Measurements from ENCODE around the gene ZNF800.

The ZNF800 gene

DNA sequence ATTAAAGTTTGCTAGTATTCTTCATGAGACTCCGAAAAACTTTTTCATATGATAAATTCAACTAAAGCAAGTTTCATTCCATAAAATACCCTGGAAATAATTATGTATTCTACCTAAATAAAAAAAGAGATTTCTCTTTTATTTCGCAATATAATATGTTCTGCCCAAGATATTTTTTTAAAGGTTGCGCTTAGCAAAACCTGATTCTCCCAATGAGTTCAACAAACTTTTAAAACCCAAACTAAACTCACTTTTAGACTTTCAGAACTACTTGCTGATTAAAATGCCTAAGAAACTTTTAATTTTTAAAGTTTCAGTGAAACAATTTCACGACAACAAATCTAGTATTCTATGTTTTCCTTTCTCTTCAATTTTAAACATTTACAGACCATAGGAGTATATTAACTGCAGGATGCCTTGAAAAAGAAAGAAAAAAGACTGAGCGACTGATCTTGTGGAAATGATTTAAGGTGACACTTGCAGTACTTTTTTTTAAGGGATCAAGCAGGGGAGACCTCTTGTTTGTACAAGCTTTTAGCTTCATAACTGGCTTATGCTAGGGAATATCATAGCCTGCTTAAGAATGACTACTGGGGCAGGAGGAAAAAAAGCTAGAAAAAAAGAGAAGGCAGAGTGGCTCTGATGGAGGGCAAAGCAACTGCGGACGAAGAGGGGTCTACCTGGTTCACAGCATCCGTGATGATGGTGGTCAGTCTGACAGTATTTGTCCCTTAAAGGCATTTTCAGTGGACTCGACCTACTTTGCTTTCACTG, 1.5 kb downstream of the ZNF800 start:
- no peak for DNase-seq

DNA sequence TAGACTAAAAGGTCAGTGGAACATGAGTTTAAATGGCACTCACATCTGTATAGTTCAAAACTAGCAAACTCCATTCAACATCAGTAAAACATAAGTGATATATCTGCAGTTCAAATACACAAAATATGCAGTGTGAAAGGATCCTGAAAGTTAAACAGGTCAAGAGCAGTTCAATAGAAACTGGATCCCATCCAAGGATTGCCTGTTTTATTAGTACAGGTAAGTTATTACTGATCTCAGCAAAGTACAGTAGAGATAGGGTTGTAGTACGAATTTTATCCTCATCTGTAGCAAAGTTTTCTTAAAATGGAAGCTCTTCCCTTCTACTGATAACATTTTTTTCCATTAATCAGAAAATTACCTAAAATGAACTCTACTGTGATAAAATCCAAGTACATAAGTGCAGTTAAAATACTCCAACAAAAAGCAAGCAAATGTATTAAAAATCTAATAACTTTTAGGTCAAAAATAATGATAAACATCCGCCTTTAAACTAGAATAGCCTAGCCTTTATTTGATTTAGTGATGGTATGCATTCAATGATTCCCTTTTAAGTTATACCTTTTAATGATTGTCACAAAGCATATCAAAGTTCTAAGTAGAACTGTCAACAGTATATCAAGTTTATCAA, 2.2 kb downstream of the ZNF800 start:
- DNase-seq, result no peak

DNA sequence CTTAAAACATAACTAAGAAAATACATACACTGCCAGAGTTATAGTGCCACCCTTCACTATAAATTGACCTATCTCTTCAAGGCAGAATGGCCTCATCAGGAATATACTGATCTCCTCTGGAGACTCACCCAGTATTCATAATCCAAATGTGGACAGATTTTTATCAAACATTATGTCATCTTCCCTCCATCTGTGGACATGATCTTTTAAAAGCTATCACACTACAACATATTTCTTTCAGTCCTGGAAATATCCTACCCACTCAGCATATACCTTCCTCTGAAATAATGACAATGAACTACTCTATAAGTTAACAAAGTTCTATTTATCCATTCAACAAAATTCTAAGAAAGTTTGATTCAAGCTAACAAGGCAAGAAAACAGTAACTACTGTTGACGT, 3.2 kb downstream of the ZNF800 start:
- no peak for DNase-seq

DNA sequence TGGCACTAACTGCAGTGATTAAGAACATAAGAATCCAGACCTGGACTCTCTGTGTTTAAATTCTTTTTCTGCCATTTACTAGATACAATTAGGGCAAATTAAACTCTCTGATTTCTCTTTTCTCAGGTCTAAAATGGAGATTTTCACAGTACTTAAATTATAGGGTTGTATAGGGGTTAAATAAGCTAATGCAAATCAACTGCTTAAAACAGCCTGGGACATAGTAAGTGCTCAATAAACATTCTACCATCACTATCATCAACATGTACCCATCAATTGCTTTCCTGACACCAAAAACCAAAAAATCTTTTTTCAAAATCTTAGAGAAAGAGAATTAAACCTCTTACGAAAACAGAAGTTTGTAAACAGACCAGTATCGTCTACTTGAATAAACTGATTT, 4.5 kb downstream of the ZNF800 start:
- no peak for DNase-seq

DNA sequence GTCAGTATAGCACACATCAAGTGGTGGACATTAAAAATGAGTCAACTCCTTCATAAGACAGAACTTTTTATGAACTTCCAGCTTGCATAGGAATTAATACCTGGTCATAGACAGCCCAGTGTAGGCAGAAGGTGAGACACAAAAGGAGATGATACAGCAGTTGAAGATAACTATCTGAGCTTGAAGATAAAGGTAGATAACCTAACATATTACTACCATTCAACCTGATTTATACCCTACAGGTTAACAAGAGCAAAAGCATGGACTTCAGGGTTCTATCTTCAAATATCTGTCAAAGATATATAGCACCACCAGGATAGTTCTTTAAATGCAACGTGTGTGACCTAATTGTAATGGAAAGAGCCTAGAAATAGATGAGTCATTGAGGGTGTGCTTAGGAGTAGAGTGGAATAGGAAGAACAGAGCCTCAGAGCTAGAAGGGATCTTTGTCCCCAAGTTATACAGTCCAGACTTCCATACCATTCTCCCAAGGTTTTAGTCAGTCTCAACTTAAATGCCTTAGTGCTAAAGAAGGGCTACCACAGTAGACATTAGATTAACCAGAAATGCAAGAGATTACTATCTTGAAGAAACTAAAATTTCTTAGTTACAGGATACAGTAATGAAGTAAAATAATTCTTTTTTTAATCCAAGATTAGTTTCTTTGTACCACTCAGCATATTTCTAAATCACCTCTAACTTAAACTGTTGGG, 9.2 kb downstream of the ZNF800 start:
- no peak for DNase-seq

DNA sequence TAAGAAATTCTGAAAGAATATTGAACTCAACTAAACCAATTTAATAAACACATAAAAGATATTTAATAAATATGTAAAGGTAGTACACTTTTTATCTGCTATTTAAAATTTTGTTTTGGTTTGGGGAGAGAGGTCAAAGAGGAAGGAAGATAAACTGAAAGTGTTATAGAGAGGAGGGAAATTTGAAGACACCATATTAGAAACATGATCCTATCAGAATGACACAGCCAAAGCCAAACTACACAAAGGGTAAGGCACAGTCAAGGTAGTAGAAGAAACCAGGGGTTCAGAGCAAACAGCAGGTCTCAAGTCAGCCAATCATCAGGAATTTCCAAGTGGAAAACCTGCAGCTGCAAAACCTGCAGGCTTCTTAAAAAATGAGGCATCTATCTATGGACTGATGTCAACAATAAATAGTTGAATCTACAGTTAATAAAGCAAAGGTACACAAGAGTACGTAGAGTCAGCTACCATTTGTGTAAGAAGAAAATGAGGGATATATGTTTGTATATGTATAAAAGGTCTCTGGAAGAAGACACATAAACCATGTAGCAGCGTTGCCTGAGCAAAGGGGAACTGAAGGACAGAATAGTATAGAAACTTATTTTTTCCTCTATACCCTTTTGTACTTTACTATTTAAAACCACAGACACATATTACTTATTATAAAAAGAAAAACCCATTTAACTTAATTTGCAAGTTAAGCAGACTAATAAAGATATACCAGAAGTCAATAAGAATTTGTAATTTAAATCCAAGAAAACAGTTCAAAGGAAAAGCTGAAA, 10.0 kb downstream of the ZNF800 start:
- no peak for DNase-seq

DNA sequence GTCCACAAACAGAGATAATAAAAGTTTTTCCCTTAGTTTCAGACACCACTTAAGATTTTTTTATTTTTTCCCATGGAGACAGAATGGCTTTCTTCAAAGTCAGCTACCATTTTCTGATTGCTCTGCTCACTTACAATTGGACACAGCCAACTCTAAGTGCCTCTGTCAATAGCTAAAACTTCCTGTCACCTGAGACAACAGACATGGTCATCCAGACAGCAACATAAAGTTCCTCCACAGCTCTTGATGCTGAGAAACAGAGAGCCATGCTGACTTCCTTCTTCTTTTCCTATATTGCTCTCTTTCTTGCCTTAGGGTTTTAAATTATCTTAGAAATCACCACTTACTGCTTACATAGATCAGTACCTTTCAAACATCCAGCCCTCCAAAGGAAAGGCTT, 12.0 kb downstream of the ZNF800 start:
- no peak for DNase-seq

DNA sequence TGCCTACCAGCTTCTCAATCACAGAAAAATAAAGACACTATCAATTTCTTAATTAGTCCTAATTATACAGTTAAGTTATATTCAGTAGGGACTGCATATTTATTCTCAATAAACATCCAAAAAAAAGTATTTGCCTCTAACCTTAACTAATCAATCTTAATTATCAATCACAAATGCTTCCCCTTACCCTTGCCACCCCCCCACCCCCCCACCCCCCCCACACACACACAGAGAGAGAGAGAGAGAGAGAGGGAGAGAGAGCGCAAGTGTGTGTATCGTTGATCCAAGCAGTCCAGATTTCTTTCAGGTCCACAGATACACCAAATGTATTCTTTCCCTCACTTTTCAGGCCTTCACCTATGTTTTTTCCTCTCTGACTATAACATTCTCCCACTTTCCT, 12.9 kb downstream of the ZNF800 start:
- DNase-seq, result no peak

DNA sequence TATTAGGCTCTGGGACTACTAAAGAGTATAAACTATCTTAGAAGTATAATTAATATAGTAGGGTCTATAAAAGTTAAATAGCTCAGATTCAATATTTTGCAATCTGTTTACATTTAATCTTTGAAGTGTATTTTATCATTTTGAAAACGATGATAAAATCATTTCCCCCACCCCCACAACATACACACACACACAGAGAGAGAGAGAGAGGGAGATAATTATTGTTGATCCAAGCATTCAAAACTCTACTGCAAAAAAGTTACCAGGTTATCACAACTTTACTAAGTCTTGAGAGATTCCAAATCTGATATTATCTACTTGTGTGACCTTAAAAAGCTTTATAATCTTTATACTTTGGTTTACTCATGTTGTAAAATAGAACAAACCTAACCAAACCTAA, 14.0 kb downstream of the ZNF800 start:
- DNase-seq, result no peak

DNA sequence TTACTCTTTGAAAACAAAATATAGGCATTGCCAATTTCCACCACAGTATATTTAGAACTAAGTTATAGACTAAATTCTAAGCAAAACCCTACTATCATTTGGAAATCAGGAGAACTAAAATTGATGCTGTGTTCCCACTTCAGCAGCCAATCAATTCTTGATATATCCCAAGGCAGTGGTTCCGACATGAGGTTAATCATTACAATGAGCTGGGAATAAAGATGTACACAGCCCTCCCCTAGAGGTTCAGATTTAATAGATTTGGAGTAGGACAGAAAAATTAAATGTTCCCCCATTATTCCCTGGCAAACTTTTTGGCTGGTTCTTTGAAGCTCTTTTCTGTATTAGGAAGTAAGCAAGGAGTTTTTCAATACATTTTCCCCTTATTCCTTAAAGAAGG, 15.1 kb downstream of the ZNF800 start:
- DNase-seq, result no peak

DNA sequence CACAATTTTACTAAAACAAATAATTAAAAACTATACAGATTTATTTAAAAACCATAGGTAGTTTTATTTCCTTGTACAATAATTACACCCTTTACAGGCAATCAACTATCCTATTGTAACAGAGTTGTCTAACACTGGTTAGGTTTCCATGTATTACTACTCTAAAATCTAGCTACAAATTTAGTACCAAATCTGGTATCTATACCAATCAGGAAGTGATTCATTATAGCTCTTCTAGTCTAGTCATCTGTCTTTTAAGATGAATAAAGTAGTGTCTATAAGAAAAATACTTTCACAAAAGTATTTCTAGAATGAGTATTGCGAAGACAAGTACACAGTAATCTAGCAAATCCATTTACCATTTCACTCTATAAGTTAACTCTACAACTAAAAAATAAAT, 16.9 kb downstream of the ZNF800 start:
- no peak for DNase-seq

DNA sequence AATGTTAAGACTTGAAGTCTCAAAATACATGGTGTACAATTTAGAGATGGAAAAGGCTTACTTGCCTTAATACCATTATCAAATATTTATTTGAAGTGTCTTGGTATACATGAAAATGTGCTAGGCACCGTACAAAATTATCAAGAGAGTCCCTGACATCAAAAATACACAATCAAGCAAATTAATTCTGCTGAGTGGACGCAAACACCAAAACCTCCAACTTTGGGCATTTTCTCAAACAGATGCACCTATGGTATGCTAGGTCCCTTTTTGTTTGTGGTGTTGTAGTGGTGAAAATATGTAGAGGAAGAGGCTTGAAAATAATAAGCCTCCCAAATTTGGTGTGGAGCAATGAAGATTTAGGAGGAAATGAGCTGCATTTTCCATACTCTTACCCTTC, 24.8 kb downstream of the ZNF800 start:
- DNase-seq, result no peak

DNA sequence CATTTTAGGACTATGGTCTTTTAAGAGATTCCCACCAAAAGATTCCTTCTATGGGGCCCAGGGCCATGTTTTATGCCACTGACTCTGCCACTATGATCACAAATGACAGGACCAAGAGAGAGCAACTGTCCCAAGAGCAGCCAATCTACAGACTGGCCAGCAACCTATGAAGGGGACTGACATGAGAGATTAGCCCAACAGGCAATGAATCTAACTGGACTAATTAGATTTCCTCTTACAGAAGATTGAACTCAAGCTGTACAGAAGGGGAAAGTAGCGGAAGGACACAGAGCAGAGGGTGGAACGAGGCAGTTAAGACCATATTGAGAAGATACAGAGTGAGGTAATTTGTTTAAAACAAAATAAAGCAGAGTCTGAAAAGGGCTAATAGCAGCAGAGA, 25.8 kb downstream of the ZNF800 start:
- DNase-seq, result no peak

DNA sequence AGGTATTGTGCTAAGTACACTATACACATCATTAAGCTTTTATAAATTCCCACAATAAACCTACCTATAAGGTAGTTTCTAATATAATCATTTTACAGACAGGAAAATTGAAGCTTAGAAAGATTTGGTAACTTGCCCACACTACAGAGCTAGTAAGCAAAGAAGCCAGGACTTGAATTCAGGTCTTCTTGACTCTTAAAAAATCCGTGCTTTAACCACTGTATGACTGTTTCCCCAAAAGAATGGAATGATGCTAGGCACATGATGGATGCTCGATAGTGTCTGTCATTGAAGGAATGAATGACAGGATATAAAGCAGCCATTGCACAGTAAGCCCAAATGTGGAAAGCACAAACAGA, 26.6 kb downstream of the ZNF800 start:
- no peak for DNase-seq

DNA sequence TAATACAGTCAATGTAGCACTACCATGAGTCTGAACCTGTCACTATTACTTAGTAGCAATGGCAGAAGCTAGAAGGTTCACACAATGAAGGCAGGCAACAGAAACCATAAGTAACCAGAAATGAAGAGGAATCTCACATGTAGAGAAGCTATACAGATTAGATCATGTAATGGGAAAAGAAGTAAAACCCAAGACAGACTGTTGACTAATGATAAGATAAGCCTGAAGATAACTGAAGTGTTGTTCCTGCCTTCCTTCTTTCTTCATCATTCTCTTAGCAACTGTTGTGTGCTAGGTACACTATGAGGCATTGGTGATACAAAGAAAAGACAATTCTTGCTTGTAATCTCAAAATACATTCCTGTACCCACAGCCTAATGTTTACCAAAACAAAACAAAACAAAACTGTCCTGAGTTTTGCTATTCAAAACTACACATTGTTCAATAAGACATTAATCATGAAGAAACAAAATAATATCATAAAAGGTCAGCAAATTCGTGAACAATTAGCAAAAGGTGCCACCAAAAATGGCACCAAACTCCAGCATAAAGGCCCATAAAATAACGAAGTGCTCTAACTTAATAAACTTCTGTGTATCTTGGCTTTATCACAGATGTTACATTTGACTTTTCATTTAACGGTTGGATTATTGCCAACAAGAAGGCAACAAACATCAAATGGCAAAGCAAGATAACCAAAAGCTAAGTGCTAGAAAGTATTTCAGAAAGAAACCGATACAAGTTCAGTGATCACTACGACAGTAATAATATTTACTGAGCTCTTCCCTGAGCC, 27.1 kb downstream of the ZNF800 start:
- no peak for DNase-seq

DNA sequence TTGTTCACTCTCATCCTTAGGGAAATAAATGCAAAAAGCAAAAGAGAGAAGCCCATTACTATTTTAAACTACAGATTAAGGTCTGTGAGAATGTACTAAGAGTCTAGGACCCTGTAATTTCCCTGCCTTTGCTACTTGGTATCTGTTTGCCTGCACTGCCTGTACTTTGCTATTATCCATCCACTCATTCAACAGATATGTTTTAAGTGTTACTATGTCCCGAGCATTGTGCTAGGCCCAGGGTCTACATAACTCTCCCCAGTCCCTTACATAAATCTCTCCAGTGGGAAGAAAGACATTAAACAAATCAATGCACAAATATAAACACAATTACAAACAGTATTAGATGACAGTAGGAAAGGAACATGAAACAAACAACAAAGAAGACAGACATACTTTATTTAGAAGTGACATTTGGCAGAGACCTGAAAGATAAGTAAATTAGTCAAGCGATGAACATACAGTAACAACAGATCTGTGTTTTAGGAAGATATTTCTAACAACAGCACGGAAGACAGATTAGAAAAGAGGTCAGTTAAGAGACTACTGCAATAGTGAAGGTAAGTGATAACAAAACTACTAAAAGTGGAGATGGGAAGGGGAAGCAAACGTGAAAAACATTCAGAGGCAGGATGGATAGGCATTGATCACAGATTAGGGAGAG, 30.0 kb downstream of the ZNF800 start:
- no peak for DNase-seq

DNA sequence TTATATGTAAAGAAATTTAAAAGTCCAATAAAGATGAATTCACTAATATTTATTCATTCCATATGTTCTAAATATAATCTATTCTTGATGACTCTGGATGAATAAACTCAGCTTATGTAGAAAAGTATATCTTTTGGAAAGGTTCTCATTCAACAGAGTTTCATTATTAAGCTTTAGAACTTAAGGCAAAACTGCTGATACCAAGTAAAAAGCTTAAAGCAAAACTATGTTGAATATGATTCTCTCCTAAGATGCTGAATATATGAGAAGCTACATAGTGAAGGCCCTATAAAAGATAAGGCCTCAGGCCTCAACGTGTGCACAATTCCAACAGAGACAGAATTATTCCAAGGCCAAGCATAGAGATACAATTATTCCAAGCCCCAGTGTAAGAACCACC, 30.8 kb downstream of the ZNF800 start:
- no peak for DNase-seq

DNA sequence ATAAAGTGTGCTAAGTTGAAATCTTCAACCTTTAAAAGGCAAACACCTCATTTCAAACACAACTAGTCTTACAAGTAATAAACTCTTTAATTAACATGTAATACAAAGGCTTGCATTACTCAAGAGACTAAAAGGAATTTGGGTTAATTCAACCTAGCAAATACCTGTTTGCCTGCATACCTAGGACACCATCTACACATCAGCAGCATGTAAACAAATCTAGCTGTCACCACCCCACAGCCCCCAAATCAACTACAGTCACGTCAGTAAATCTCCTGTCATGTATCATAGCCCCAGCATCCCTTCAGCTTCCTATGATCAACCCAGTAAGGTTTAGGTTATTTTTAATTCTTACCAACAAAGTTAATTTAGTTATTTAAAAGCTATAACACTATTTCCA, 33.5 kb downstream of the ZNF800 start:
- no peak for DNase-seq

DNA sequence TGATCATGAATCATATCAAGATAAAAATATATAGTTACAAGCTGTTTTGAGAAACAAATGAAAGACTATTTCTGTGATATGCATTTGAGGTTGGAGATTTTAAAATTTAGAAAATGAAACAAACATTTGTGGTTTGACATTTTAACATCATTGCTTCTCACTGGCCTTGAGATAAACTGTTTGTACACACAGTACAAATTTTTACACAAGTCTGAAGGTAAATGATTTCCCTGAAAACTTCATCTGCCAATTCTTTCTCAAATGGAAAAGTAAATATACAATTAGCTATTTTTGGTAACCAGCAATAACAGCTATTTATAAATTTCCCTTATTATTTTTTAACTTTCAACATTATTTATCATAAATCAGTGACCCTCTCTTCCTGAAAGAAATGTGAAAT, 38.6 kb downstream of the ZNF800 start:
- DNase-seq, result no peak

DNA sequence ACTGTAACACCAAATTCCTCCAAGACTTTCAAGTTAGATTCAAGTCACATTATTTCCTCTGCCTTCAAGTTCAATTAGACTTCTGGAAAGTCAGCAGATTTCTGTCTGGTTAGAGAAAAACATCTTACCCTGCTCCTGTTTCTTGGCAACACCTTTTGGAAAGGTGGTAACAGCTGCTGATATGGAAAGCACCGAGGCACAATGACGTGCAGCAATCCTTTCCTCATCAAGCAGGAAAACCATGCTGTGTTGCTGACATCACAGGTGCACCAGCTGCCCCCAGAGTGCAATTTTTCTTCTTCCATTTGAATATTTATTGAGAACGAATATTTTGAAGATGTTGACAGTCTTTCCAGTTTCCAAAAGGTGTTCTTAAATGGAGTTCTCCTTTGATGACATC, 41.9 kb downstream of the ZNF800 start:
- no peak for DNase-seq

DNA sequence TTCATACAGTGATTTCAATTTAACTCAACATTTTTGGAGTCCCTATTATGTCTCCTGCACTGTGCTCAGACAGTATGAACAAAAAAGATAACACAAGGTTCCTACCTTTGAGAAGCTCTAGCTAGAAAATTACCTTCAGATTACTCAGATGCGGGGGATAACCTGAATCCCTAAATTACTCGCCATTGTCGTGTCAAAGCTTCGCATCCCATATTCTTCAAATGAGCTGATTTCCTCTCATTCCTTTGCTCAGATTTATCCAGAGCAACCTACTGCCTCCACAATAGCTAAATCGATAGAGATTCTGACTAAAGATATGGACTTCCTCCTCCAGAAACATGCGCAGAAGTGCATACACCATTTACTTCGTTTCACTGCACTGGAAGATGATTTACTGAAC, 42.6 kb downstream of the ZNF800 start:
- DNase-seq, result no peak
